GM19452 (cell line): ENCODE data around the gene HMOX1.
"Not testable (repeated sequence)": the region's sequence is repeated elsewhere in the genome, so short reads cannot be mapped to it uniquely, and the experiment has no call there.

Source experiments
- ATAC-seq: cut with Tn5 transposase; IDR thresholded peaks from one replicate; pipeline ENCODE4 v1.9.1; 2021; ENCODE audit not compliant: unreplicated experiment

Gene HMOX1

DNA sequence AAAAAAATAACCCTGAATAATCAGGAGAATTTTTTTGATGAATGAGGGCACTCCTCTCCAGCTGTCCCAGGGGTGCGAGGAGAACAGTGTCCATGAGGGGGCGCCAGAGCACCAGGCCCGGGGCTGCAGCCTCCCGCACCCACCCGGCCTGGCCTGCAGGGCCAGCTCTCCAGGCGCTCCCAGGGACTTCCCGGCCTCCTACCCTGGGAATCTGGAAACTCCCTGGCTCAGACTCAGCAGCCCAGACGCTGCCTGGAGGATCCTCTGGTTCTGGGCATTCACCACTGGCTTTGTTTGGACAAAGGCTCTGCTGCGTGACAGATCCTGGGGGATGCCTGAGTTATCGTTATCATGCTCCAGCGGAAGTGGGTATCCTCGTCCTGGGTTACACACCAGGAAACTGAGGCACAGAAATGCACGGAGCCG lies 50.0 kb downstream of the HMOX1 start:
- no peak for ATAC-seq

DNA sequence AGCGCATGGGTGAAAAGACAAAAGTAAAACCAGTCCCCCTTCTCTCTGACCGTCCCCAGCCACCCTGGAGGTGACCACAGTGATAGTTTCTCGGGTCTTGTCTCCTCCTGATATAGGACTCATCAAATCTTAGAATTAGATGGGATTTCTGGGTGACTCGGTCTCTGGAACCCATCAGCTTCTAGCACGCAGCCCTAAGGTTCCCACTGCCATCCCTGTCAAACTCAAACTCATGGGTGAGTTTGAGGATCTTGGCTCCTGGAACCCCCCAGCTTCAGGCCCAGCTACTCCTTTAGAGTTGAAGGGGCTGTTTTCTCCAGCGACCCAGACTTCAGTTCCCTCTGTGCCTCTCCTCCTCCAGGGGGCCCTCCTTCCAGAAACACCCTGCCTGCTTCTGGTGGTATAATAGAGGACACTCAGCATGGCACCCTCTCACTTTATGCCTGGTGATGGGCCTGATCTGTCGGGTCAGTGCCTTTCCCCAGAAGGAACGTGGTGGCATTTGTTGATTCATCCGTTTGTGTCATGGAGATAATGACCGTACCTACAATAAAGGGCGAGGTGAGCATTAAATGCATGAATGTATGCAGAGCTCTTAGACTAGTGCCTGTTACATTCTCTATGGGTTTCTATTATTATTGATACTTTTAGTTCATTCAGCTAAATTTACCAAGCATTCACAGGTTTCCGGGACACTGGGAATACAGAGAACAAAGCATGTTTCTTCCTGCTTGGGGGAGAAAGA lies 50.8 kb downstream of the HMOX1 start:
- no peak for ATAC-seq

DNA sequence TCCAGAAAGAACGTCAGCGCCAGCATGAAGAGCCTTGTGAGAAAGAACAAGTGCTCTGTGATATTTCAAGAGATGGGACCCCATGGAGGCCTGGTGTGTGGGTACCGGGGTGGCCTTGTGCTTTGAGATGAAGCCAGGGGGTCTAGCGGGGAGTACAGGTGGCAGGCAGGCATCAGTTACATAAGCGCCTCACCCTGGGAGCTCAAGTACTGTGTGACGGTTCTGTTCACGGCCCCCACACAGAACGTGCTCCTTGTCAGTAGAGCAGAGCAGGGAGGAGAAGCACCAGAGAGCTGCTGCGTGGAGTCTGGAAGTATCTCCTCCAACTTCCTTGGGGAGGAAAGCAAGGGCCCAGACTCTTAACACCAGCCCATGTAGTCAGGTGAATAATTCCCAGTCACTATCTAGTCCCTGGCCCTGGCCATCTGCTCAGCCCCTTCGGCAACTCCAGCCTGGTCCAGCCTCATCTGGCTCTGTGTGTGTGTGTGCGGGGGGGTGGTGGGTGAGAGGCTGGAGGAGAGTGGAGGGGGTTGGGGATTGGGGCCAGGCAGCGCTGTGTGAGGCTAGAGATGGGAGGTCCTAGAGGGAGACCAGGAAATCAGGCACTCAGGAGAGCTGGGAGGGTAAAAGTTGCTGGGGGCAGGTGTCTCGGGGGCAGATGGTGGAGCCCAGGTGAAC lies 51.5 kb downstream of the HMOX1 start:
- no peak for ATAC-seq

DNA sequence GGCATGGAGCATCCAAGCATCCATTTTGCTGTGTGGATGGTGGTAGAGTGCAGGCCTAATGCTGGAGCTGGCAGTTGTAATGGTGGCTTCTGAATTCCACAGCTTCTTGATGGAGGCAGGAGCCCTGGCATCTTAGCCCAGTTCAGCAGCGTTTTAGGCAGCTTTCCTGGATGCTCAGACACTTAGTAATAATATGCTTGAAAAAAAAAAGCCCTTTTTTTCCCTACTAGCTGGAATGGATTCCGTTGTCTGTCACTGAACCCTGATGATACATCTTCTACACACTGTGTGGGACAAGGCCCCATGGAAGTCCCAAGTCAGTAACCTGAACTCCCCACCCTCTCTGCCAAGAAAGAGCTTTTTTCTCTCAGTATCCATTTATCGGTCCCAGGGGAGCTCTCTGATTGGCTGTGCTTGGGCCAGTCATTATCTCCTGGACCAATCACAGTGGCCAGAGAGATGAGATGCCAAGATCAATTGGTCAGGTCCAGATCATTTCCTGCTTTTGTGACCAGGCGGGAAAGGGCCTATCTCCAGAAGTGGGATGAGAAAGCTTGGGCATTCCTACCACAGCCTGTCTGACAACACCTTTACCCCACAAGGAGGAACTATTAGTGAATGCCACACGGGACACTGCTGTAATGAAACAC lies 53.3 kb downstream of the HMOX1 start:
- ATAC-seq = no peak

DNA sequence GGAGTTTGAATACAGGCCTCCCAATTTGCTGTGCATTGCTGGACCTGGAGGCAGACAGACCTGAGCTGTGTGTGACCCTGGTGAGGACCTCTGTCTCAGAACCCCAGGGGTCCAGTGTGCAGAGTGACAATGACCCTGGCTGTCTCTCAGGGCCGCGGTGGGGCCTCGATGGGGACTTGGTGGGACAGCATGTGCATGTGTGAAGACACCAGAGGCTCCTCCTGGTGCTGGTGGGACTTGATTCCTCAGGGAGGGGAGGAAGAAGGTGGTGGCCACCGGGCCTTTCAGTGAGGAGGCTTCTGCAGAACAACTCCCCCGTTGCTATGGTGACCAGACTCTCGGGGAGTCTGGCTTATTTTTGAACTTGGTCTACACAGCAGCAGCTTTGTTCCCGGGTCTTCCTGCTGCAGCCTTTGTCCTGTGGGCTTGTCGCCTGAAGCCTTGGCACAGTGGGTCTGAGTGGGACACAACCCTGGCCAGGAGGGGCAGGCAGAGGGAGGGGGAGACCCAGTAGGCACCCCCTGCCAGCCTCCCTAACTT lies 54.4 kb downstream of the HMOX1 start:
- ATAC-seq = no peak

DNA sequence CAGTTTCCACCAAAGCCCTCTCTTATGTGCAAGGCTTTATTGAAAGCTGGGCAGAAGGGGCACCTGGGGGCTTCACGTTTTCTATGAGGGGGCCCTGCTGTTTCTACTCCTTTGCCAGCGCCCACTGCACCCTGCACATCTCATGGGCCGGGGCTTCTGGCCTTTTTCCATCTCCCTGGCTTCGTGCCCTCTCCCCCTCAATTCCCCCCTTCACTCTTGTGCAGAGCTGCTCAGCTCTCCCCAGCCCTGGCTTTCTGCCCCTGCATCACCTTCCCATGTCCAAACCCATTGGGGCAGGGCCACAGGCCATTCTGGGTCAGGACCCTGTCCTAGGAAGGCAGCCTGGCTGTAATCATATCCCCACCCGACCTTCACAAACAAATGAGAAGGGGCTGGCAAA lies 55.5 kb downstream of the HMOX1 start:
- no peak for ATAC-seq

DNA sequence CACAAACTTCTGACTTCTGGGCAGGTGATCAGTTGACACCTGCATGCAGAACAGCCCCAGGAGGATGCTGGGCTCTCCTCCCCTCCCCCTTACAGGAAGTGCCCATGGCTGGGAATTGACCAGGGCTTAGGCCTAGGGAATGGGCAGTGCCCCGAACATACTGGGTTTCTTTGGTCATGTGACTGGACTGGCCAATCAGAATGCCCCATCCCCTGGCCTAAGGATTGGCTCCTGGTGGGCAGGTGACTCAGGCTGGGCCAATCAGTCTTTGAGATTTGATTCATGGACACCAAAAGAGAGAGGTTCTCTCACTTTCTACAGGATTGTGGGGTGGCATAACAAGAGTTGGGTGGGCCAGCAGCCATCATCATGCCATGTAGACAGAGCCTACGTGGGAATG lies 56.2 kb downstream of the HMOX1 start:
- no peak for ATAC-seq

DNA sequence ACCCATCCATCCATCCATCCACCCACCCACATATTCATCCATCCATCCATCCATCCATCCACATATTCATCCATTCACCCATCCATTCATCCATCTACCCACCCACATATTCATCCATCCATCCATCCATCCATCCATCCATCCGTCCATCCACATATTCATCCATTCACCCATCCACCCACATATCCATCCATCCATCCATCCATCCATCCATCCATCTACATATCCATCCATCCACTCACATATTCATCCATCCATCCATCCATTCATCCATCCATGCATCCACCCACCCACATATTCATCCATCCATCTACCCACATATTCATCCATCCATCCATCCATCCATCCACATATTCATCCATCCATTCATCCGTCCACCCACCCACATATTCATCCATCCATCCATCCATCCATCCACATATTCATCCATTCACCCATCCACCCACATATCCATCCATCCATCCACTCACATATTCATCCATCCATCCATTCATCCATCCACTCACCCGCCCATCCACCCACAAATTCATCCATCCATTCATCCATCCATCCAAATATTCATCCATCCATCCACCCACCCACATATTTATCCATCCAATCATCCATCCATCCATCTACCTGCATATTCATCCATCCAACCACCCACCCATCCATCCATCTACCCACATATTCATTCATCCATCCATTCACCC lies 57.9 kb downstream of the HMOX1 start:
- not testable (repeated sequence) for ATAC-seq

DNA sequence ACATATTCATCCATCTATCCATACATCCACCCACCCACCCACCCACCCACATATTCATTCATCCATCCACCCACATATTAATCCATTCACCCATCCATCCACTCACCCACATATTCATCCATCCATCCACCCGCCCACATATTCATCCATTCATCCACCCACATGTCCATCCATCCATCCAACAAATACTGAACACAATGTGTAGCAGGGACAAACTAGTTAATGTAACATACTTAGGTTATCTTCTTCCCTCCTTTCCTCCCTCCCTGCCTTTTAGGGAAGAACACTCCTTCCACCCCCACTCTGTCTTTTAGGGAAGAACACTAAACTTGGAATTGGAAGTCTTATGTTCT lies 58.4 kb downstream of the HMOX1 start:
- ATAC-seq = no peak

DNA sequence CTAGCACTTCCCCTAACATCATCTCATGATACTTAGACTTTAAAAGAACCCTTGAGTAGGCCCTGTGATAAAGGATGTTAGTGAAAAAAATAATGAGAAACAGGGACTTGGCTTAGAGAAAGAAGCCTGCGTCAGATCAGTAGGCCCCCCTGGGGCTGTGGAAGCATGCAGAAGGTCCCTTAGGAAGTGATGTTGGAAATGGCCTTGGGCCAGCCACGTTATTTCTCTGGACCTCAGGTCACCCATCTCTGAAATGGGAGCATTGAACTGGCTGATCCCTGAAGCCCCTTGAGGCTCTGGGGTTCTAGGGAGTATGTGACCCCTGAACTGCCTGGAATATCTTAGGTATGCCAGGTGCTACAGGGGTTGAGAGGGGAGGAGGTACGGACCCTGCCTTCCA lies 59.2 kb downstream of the HMOX1 start:
- no peak for ATAC-seq

DNA sequence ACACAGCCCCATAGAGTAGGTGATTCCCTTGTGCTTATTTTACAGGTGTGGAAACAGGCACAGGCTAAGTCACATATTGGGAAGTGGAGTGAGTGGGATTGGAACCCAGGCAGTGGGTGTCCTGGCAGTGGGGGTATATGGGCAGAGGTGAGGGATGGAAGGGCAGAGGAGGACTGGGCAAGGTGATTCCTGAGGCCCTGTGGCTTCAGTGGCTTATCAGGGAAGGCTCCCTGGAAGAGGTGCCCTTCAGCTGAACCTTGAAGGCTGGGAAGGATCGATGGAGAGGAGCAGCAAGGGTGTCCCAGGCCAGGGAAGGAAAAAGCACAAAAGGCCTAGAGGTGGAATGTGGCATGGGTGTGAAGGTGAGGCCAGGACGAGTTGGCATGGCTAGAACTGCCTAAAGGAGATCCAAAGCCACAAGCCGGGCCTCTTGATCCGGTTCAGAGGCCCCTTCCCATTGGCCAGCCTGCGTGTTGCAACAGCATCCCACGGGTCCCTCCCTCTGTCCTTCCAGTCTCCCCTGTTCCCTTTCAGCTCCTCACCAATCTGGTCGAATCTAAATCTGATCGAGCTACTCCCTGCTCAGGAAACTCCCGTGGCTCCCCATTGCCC lies 60.7 kb downstream of the HMOX1 start:
- no peak for ATAC-seq

DNA sequence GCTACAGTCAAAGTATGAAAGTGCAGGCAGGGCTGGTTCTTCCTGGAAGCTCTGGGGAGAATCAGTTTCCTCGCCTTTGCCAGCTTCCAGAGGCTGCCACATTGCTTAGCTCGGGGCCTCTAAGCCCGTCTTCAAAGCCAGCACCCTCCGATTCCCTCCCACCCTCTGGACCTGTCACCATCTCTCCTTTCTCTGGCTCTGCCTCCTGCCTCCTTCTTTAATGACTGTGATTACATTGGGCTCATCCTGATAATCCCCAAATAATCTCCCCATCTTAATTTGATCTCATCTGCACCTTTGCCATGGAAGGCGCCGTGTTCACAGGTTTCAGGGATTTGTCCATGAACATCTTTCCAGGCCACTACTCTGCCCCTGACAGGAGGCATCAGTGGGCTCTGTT lies 61.6 kb downstream of the HMOX1 start:
- ATAC-seq = no peak

DNA sequence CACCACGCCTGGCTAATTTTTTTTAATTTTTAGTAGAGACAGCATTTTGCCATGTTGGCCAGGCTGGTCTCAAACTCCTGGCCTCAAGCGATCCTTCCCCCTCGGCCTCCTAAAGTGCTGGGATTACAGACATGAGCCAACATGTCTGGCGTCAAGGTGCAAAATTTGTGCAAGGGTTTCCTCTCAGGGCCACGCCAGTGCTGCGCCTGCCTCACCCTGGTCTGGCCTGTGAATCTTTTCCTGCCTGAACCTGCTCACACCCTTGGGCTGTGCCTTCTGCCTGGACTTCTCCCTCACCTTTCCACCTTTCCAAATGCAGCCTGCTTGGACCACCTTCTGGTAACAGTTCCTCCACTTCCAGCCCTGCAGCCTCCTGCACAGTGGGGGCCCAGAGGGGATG lies 62.4 kb downstream of the HMOX1 start:
- ATAC-seq = no peak
